Glomerular visceral epithelial cell (primary cell): ENCODE results near the gene BUB3.

ENCODE experiments used
- DNase-seq: peaks from one replicate; pipeline ENCODE4 v3.0.0-alpha.2; 2016; ENCODE audit errors: extremely low spot score

BUB3 gene, protein sequence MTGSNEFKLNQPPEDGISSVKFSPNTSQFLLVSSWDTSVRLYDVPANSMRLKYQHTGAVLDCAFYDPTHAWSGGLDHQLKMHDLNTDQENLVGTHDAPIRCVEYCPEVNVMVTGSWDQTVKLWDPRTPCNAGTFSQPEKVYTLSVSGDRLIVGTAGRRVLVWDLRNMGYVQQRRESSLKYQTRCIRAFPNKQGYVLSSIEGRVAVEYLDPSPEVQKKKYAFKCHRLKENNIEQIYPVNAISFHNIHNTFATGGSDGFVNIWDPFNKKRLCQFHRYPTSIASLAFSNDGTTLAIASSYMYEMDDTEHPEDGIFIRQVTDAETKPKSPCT

DNA sequence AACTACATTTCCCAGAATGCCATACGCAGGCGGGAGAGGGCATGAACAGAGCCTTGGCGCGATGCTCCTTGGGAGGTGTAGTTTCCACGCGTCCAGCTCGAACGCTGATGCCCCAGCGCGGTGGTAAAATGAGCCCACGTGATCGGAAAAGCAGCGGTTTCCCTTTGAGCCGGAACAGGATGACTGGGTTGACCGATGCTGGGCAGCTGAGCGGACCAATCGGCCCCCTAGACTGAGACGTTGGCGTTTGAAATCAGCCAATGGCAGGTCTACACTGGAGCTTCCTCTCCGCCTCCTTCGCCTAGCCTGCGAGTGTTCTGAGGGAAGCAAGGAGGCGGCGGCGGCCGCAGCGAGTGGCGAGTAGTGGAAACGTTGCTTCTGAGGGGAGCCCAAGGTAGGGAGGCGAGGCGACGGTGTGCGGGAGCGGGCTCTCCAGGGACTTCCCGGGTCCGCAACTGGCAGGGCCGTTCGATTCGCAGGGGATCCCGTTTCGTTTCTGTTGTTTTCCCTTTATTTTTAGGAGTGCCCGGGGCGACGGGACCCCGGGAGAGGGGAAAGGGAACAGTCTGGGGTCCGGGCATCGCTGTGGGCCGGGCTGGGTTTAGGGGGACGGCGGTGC is at the start of gene BUB3:
BUB3 (plus strand) TSS at position 311 of the 619 bp plus-strand sequence. CDS start 516 bp downstream, outside the sequence.
- peak; percentile 99 for DNase-seq

DNA sequence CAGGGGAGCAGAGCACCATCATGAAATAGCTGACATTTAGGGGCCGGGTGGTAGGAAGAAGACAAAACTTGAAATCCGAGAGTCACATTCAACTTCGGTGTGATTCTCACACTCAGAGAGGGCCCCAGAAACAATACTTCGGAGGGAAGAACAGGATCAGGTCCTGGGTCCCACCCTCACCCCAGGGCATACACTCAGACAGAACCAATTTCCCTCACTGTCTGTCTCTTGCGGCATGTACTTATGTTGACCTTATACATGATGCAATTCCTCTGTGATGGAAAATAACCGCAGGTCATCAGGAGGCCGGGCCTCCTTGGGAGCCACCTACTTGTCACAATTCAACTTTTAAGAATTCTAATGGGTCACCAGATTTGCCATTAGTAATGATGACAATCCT is 44.7 kb upstream of the BUB3 start:
- no peak for DNase-seq

DNA sequence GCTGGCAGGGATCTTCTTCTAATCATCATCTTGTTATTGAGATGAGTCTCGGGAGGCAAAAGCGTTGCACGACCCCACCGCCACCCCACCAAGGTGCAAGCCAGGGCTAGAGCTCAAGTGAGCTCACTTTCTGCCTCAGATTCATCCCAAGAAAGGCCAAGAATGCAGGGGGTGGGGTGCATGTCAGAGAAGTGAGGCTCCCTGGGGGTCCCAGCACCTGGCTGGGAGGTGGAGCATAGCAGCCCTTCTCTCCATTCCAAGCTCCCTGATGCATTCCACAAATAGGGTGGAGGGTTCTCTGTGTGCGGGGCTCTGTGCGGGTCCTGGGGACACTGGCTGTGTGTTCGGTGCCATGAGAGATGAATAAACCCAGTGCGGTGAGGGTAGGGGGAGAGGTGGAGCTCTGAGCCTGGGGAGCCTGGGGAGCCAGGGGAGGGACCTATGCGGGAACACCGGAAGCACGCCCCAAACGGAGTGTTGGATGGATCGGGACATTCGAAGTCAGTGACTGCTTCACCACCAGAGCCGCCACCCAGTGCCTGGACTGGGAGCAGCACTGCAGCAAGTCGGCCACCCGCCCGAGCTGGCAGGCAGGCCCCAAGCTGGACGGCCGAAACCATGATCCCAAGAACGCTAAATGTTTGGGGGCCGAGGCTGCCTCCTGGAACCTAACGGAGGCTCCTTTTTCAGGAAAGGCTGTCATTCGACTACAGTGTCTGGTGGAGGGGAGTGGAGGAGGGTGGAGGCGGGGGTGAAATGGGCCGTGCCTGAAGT is 36.4 kb upstream of the BUB3 start:
- no peak for DNase-seq

DNA sequence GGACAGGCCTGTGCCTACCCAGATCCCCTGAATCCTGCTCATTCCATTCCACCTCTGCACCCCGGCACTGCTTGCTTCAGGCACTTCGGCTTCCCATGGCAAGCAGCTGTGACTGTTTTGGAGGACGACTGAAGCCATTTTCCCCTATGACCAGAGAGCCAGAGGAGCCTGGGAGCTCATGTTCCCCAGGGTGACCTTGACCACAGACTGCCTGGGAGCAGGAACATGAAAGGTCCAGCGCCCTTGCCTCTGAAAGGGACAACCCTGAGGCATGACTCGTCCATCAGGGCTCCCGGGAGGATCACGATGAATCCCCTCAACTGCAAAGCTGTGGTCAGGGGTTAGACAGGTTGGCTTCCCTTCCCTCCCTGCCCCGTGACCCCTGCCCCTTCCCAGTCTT is 35.1 kb upstream of the BUB3 start:
- DNase-seq = no peak

DNA sequence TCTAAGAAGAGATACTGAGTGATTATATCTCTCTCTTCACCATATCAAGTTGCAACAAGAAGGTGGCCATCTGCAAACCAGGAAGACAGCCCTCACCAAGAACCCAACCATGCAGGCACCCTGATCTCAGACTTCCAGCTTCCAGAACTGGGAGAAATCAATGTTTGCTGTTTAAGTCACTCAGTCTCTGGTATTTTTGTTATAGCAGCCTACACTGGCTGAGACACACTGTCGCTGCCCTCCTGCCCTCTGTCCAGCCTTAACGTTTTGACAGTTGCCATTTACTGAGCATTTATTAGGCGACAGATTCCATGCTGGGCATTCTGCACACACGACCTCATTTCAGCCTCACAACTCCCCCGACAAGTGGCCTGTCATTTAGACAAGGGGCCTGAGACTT is 28.0 kb upstream of the BUB3 start:
- DNase-seq = no peak

DNA sequence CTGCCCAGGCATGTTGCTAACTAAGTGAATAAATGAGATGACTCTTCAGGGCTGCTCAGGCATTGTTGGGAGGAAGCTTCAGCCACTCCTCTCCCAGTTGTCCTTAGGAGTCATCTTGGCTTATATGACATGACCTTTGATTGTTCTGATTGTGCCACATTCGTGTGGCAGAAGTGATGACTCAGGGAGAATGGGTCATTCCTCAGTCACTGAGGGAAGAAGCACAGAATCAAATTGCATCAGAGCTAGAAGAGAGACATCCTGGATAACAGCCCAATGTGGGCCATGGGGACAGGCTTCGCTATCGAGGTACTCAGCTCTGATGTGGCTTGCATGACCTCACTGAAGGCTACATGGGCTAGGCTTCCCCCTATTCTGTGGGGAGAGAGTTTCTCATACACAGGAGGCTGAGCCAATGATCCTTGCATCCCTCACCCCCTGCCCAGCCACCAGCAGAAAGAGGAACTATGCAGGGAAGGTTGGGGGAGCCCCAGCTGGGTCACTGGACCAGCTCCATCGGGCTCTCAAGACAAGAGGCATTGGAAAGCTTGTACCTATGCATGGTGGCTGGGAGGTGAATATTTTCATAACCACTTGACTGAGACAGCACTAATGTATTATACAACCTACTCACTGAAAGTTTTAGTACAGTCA is 24.5 kb upstream of the BUB3 start:
- no peak for DNase-seq

DNA sequence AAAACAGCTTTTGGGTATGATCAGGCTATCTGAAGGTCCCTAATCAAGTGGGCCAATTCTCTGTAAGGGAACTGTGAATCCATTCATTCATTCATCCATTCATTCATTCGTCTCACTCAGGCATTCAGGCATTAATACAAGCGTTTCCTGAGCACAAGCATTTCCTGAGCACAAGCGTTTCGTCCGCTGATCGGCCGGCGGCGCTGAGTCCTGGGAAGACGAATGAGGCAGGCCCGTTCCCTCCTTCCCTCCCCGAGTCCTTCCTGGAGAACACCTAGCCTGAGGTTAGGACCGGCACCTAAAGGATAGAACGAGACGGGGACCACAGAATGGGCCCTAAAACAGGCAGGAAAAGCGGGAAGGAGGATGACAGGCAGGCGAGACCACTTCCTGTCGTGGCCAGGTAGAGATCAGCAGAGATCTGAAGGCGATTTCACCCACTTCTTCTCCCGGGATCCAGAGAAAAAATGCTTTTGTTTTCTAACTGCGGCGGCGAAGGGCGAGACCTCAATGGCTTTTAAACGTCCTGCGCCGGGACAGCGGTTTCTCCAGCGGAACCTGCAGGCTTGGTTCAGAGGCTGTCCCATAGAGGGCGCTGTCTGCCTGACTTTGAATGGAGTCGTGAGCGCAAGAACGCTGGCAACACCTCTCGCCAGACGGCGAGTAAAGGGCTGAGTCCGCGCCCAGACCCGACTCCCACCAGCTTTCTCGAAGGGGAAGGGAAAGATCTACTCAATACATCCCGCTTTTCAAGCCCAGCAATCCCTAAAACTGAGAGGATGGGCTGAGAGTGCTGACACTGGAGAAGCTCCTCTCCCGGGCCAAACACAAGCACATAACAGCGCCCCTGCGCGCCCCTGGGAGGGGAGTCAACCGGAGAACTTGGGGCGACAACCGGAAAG is 21.4 kb upstream of the BUB3 start:
- DNase-seq = peak; percentile 73

DNA sequence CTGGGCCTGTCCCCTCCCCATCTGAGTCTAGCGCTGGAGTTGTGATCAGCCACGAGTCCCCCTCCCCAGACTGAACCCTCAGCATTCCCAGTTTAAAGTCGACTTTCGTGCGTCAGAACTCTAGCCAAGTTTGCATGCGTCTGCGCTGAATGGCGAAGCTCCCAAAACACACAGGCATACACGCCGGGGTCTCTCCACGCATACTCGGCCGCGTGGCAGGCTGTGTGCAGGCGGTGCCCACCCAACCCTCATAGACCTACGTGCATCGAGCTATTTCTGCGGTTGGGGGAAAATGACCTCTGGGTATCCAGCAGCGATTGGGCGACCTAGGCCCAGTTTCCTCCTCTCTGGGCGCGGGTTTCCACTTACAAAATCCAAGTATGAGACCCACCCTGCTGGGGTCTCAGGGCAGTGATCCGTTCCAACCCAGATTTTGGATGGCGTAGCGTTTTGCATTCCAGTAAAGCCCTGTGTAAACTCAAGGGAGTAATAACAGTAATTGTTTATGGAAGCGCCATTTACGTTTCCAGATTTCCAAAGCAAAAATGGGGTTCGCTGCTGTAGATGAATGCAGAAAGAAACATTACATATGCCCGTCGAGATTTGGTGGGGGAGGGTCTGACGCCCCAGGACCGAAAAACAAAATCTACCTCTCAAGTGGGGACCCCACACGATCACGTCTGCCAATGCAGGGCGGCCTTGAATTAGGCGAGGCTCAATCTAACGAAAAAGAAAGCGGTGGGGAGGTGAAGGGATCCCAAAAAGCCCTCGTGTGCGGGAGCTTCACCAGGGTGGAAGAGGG is 20.5 kb upstream of the BUB3 start:
- DNase-seq = no peak

DNA sequence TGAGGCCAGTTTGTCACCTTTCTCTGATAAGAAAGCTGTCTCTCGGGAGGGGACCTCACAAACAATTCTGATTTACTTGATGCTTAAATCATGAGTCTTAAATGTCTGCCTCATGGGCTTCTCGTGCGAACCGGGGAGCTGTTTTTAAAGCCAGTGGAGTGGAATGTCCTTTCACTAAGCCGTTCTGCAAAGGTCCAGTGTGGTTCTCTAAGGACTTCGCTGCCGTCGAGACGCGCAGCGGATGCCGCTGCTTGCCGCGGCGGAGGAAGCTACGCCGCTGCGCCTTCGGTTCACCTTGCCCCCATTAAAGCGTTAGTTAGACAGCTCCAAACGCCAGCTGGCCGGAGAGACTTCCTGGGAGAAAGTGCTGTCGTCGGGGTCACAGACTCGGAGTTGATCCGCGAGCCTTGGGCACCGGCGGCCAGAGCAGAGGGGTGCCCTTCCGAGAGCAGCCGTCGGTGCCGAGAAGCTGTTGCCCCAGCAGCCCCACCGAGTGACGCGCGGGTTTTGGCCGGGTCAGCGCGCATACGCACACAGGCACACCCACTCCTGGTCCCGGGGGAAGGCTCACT is 19.8 kb upstream of the BUB3 start:
- no peak for DNase-seq

DNA sequence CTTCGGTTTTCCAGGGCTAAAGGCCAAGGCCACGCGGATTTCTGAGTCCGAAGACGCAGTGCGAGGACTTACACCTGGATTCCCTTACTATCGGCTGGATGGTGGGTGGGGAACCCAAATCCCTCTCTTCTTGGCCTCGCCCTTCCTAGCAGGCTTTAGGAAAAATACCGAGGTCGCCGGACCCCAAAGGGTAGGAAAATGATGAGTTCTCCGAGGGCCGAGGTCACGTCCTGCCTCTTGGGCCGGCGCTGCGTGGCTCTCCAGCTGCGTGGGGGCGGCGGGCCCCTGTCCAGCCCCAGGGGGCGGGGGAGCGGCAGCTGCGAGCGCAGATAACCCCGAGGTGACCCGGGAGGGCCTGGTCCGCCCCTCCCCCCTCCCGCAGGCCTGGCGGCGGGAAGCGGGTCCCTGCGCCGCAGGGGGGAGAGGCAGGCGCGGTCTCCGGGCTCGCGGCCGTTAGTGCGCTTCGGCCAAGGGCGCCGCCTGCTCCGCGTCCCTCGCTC is 19.2 kb upstream of the BUB3 start:
- DNase-seq = no peak

DNA sequence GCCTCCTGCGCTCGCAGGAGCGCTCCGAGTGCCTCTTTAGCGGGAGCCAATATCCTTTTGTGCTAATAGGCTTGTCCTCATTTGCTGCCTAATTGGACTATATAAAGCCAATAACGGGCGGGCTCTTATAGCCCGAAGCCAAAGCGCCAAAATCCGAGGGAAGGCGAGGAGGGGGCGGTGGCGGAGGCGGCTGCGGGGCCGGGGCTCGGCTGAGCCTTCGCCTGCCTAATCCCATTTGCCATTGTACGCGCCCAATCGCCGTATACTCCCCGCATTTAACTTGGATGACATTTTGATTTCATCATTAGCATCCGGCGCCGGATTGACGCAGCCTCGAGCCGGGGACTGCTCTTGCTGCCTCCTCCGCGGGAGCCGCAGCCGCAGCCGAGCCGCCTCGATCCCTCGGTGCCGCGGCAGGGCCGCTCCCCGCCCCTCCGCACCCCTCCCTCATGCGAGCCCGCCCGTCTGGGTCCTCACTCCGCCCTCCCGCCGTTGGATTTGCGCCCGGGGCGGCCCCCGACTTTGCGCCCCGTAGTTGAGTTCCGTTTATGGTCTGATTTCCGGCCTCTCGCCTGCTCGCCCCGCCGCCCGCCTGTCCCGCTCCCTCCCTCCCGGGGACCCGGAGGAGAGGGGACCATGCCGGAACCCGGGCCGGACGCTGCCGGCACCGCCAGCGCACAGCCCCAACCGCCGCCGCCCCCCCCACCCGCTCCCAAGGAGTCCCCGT is 18.6 kb upstream of the BUB3 start, which contains the start of gene HMX3:
HMX3 (plus strand) TSS at position 556 of the 727 bp plus-strand sequence; CDS start at position 637, 81 bp downstream.
- DNase-seq = no peak

DNA sequence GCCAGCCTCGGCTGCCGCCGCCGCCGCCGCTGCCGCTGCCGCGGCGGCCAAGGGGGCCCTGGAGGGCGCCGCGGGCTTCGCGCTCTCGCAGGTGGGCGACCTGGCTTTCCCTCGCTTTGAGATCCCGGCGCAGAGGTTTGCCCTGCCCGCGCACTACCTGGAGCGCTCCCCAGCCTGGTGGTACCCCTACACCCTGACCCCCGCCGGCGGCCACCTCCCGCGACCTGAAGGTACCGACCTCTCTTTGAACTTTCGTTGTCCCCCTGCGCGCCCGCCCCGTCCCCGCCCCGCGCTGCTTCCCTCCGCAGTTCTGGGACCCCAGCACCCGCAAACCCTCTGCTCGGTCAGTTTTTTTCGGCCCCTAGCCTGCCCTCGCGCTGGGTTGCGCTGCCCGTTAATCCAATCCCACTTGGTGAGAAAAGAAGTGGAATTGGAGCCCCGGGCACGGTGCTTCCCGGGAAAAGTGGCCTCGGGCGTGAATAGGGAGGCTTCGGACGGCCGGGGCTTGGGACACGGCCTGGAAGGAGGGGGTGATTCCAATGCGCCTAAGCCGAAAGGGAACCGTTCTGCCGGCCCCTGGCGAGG is 17.9 kb upstream of the BUB3 start:
- no peak for DNase-seq

DNA sequence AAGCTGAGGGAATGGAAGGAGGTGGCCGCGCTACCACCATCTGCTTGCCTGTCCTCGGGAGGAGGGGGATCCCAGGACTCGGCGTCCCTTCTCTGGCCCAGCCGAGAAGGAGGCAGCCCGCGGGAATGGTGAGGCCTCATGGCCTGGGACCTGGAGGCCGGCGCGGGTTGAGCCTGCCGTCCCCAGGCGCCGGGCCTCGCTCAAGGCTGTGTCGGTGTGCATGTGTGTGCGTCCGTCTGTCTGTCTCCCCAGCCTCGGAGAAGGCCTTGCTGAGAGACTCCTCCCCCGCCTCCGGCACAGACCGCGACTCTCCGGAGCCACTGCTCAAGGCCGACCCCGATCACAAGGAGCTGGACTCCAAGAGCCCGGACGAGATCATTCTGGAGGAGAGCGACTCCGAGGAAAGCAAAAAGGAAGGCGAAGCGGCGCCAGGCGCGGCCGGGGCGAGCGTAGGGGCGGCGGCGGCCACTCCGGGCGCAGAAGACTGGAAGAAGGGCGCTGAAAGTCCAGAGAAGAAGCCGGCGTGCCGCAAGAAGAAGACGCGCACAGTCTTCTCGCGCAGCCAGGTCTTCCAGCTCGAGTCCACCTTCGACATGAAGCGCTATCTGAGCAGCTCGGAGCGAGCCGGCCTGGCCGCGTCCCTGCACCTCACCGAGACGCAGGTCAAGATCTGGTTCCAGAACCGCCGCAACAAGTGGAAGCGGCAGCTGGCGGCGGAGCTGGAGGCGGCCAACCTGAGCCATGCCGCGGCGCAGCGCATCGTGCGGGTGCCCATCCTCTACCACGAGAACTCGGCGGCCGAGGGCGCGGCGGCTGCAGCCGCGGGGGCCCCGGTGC is 17.2 kb upstream of the BUB3 start:
- DNase-seq = no peak

DNA sequence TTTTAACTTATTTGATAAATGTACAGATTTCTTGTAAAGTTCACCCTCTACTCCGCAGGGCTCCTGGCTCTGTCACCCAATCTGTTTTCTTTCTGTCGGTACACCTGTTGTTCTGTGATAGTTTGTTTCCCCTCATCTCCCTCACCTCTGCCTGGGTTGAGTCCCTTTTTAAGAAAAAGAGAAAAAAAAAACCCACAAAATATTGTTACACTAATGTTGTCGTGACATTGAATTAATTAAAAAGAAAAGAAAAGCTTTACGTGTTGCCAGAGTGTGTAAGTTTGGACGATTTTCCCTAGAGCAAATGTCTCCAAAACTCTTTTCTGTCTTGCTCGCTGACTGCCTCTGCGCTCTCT is 15.1 kb upstream of the BUB3 start:
- no peak for DNase-seq

DNA sequence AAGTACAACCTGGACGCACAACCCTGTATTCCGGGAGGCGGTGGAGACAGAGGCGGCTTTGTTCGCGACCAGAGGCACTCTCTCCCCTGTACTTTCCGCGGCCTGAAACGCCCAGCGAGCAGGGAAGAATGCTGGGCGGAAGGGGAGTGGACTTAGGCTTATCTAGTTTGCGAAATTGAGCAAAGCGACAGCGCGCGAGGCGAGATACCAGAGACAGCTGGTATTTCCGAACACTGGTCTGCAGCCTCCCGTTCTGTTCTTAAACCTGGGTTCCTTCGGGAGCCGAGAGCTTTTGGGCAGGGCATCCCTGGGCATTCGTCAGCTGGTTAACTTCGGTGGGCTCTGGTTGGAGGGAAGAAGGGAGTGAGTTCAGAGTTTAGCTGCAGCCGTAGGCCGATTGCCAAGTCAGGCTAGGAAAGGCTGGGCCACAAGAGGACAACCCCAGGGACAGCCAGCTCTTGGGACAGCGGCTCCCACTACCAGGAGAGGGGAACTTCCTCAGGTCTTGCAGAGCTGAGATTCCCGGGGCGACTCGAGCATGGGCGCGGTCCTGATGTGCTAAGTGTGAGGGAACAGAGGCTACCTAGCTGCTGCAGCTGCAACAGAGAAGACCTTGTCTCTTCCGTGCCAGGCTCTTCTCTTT is 14.6 kb upstream of the BUB3 start:
- no peak for DNase-seq

DNA sequence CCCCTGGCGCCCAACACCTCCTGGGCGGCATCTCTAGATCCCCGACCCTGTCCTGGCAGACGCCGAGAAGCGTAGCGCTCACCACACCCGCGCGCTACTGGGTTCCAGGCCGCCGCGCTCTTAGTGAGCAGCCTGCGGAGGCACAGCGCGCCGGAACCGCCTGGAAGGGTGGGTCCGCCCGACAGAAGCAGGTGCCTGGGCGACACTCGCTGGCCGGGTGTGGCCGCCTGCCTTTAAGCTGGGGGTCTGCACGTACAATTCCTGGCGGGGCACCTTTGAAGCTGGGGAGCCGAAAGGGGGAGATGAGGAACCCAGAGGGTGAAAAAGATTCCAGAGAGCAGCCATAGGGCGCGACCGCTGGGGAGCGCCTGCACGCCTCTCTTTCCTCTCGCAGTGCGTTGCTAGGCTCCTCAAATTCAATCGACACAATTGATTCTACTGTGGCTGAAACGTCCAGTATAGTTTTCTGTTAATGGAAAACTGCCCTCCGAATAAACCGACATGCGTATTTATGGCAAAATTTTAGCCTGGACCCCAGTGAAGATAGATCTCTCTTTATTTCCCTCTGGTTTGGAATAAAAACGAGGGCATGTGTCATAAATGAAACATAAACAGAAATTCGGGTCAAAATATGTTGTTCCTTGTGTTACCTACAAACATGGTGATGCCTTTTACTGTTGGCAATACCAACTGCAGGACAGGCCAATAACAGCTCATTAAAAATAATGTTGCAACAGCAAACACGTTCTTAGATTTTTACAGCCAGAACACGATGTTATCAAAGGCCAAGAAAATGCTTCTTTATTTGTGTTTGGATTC is 13.8 kb upstream of the BUB3 start:
- DNase-seq = no peak
